Caco-2 (cell line): Measurements from ENCODE around the gene IRF7. TPM values are rescaled to one million over a fixed set of nuclear protein-coding genes. Genes with fewer than 3 reads are reported as not detected.
"Not testable (repeated sequence)": the region's sequence is repeated elsewhere in the genome, so short reads cannot be mapped to it uniquely, and the experiment has no call there.

Experiments
- BruUV-seq: library from RNA; stranded (reverse); fragments of 400-500 nt; replicated peaks from 2 replicates; lab custom pipeline; 2021; lab: Mats Ljungman, UMichigan
- CTCF ChIA-PET: fragments of 300-600 bp; sonication (Branson Sonifier 250); formaldehyde crosslinking; loops from one replicate; lab custom pipeline; 2022; ENCODE audit warnings: antibody characterized with exemption; lab: Charles Lee
- POLR2A ChIA-PET: fragments of 300-600 bp; sonication (Branson Sonifier 250); formaldehyde crosslinking; loops from one replicate; lab custom pipeline; 2022; ENCODE audit warnings: antibody characterized with exemption; lab: Charles Lee
- DNase-seq, 2 experiments: peaks; one replicate each; pipeline versions ENCODE4 v3.0.0 to v3.0.0-alpha.2; 2020 to 2022
- H3K27me3 ChIP-seq: replicated peaks from 2 replicates; pipeline ENCODE4 v1.6.0; 2011; ENCODE audit warnings: low read length; ENCODE audit not compliant: control insufficient read depth, insufficient read depth
- H3K36me3 ChIP-seq: 2 replicates; pipeline ENCODE4 v1.5.1; 2011; ENCODE audit warnings: low read length; ENCODE audit not compliant: control insufficient read depth, insufficient read depth
- H3K4me1 ChIP-seq: fragments of 250-450 bp; sonication (Bioruptor Pico); 2 replicates; pipeline ENCODE4 v1.5.1; 2020; ENCODE audit warnings: mild to moderate bottlenecking
- H3K4me3 ChIP-seq: 2 replicates; pipeline ENCODE4 v1.5.1; 2011; ENCODE audit warnings: low read depth, mild to moderate bottlenecking, control low read depth, low read length
- H3K9me3 ChIP-seq: fragments of 250-450 bp; sonication (Bioruptor Pico); 2 replicates; pipeline ENCODE4 v1.5.1; 2020; ENCODE audit warnings: mild to moderate bottlenecking, moderate library complexity
- H3K27ac Mint-ChIP-seq: one replicate; pipeline ENCODE4 v1.8.0; 2022; ENCODE audit warnings: mixed read lengths; ENCODE audit not compliant: unreplicated experiment
- H3K27me3 Mint-ChIP-seq: one replicate; pipeline ENCODE4 v1.8.0; 2022; ENCODE audit warnings: mixed read lengths; ENCODE audit not compliant: insufficient read depth, unreplicated experiment
- H3K36me3 Mint-ChIP-seq: one replicate; pipeline ENCODE4 v1.8.0; 2022; ENCODE audit warnings: mild to moderate bottlenecking, mixed read lengths; ENCODE audit not compliant: insufficient read depth, unreplicated experiment
- H3K4me1 Mint-ChIP-seq: one replicate; pipeline ENCODE4 v1.8.0; 2022; ENCODE audit warnings: low read depth, mixed read lengths; ENCODE audit not compliant: unreplicated experiment
- H3K4me3 Mint-ChIP-seq: one replicate; pipeline ENCODE4 v1.8.0; 2022; ENCODE audit warnings: mild to moderate bottlenecking, moderate library complexity, mixed read lengths; ENCODE audit not compliant: unreplicated experiment
- H3K9me3 Mint-ChIP-seq: one replicate; pipeline ENCODE4 v1.8.0; 2022; ENCODE audit warnings: mixed read lengths; ENCODE audit not compliant: unreplicated experiment
- intact Hi-C: fragments of 100-400 bp; cut with micrococcal nuclease; formaldehyde crosslinking; loops from one replicate; pipeline ENCODE4 v1.10.0; 2022; ENCODE audit not compliant: unreplicated experiment
- total RNA-seq: library from RNA; stranded (reverse); gene quantifications from 2 replicates; pipeline ENCODE4 v1.2.3, GENCODE V29; 2022
- TF ChIP-seq, protein P1 (sequence below), 2 experiments: fragments of 200-600 bp in 1 of 2; IDR thresholded peaks; 1 replicate in 1 of 2; 2 replicates in 1 of 2; pipeline versions ENCODE4 v1.5.1 to v1.8.0; 2011 to 2022; ENCODE audit warnings: antibody characterized with exemption in 1 of 2, control low read depth in 1 of 2, inconsistent platforms in 1 of 2, low read depth in 1 of 2, low read length in 1 of 2, mild to moderate bottlenecking in 1 of 2, moderate library complexity in 1 of 2; ENCODE audit not compliant: insufficient read depth in 1 of 2, severe bottlenecking in 1 of 2, unreplicated experiment in 1 of 2

IRF7 gene
- total RNA-seq, 1 experiment from 2014 or later: 27.2 TPM

- Mint-ChIP-seq H3K4me1 (peaks cover 5% of the 10 kb centered on the region), H3K27me3 (no peaks in the 10 kb centered on the region), H3K4me3 (no peak overlapping the region), H3K36me3 (peaks cover 59% of the 10 kb centered on the region), H3K9me3 (no peaks in the 10 kb centered on the region), H3K27ac (no peak overlapping the region)
- intact Hi-C loops: no loop called here
- TF ChIP-seq, protein P1, sequence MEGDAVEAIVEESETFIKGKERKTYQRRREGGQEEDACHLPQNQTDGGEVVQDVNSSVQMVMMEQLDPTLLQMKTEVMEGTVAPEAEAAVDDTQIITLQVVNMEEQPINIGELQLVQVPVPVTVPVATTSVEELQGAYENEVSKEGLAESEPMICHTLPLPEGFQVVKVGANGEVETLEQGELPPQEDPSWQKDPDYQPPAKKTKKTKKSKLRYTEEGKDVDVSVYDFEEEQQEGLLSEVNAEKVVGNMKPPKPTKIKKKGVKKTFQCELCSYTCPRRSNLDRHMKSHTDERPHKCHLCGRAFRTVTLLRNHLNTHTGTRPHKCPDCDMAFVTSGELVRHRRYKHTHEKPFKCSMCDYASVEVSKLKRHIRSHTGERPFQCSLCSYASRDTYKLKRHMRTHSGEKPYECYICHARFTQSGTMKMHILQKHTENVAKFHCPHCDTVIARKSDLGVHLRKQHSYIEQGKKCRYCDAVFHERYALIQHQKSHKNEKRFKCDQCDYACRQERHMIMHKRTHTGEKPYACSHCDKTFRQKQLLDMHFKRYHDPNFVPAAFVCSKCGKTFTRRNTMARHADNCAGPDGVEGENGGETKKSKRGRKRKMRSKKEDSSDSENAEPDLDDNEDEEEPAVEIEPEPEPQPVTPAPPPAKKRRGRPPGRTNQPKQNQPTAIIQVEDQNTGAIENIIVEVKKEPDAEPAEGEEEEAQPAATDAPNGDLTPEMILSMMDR (IDR thresholded peaks at IDR 0.05; ENCODE audit: insufficient read depth in 1 of 2, low read depth in 1 of 2, low read length in 1 of 2, severe bottlenecking in 1 of 2, unreplicated experiment in 1 of 2): no peak
- BruUV-seq: no TSS peak
- H3K4me1 ChIP-seq: peaks cover 13% of the 10 kb centered on the region
- H3K4me3 ChIP-seq: no peak overlapping the region
- no peaks in the 10 kb centered on the region for H3K27me3 ChIP-seq
- DNase-seq: no peak
- no peaks in the 10 kb centered on the region; the same call in 1 of the 2 replicates for H3K9me3 ChIP-seq
- ChIA-PET POLR2A (interaction anchor here (0.6 to 1.2 kb wide), 3 partner anchors 37 to 121 kb away, joined by 3 to 6 read pairs (median 5); partner anchors contain the start of gene GATD1), CTCF (no interaction called here)
- H3K36me3 ChIP-seq: peaks cover 3% of the 10 kb centered on the region
Observed at GRCh38 chr11:656426-656825, 40.7 kb upstream of the IRF7 start.

DNA sequence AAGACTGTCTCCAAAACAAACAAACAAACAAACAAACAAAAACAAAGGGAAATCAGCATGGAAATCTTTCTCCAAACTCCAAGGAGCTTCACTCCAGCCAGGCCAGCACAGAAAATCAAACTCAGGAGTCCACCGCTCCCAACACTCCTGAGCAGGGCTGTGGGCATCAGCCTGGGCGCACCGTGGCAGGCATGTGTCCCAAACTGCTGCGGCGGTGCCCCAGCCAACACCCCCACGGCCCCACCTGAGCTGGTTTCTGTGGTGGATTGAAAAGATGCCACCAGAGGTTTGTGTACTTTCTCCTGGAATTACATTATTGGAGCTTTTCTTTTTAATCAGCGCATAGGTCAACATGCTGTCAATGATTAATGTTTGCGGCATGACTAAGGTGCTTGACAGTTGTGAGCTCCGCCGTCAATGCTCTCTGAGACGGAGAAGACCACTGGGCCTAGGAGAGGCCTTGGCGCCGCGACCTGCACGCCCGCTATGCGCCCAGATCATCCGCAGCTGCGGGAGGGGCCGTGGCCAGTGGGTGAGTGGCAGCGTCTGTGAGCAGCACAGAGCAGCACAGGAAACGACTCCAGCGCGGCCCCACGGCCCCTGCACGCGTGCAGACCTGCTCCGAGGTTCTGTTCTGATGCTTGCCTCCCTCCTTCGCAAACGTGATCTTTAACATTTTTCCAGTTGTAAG, 39.4 kb upstream of the IRF7 start:
- no peaks in the 10 kb centered on the region for H3K27me3 ChIP-seq
- no peaks in the 10 kb centered on the region; the same call in 1 of the 2 replicates for H3K9me3 ChIP-seq
- Mint-ChIP-seq H3K36me3 (peaks cover 49% of the 10 kb centered on the region), H3K4me3 (no peak overlapping the region), H3K4me1 (peaks cover 5% of the 10 kb centered on the region), H3K27me3 (no peaks in the 10 kb centered on the region), H3K9me3 (no peaks in the 10 kb centered on the region), H3K27ac (no peak overlapping the region)
- no peak for DNase-seq
- intact Hi-C loops: no loop called here
- H3K4me3 ChIP-seq: no peak overlapping the region
- peaks cover 3% of the 10 kb centered on the region for H3K36me3 ChIP-seq
- ChIA-PET CTCF (no interaction called here), POLR2A (no interaction called here)
- TF ChIP-seq, protein P1 (IDR thresholded peaks at IDR 0.05; ENCODE audit: insufficient read depth in 1 of 2, low read depth in 1 of 2, low read length in 1 of 2, severe bottlenecking in 1 of 2, unreplicated experiment in 1 of 2): no peak
- peaks cover 13% of the 10 kb centered on the region for H3K4me1 ChIP-seq
- BruUV-seq: no TSS peak

DNA sequence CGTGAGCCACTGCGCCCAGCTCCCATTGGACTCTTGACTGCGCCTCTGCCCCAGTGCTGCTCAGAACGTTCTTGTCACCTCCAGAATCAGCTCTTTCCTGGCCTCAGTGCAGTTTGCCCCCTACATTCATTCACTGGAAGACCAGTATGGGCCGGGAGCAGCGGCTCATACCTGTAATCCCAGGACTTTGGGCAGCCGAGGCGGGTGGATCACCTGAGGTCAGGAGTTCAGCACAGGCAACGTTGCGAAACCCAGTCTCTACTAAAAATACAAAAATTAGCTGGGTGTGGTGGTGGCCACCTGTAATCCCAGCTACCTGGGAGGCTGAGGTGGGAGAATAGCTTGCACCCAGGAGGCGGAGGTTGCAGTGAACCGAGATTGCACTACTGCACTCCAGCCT, 38.7 kb upstream of the IRF7 start:
- H3K4me1 Mint-ChIP-seq, H3K4me3 ChIP-seq, H3K27ac Mint-ChIP-seq, intact Hi-C loops, H3K36me3 ChIP-seq, H3K9me3 Mint-ChIP-seq, H3K27me3 ChIP-seq, H3K27me3 Mint-ChIP-seq, H3K4me3 Mint-ChIP-seq, POLR2A ChIA-PET, BruUV-seq, H3K9me3 ChIP-seq, DNase-seq, CTCF ChIA-PET: not testable (repeated sequence)
- peaks cover 13% of the 10 kb centered on the region for H3K4me1 ChIP-seq
- H3K36me3 Mint-ChIP-seq: peaks cover 57% of the 10 kb centered on the region
